Ammon's horn (tissue), 1 donor: Measurements from ENCODE around the gene PNN.

Experiments used
- DNase-seq: peaks from one replicate; pipeline ENCODE4 v3.0.0-alpha.2; 2016; ENCODE audit warnings: low spot score

PNN gene

GRCh38 chr14:39229601-39230110, 54.6 kb downstream of the PNN start:
- no peak for DNase-seq

GRCh38 chr14:39230416-39231035, 55.5 kb downstream of the PNN start:
- no peak for DNase-seq

GRCh38 chr14:39231751-39232553, 56.9 kb downstream of the PNN start:
- peak; percentile 36 for DNase-seq
